DMS53 (cell line): ENCODE measurements around the gene GPR132.
"Not testable (repeated sequence)": the region's sequence is repeated elsewhere in the genome, so short reads cannot be mapped to it uniquely, and the experiment has no call there.

ENCODE experiments used
- DNase-seq: peaks from one replicate; lab custom pipeline; 2025; lab: John Stamatoyannopoulos, UW

GPR132 gene

GRCh38 chr14:105041841-105042765, 23.1 kb downstream of the GPR132 start:
- no peak for DNase-seq

- DNase-seq, result no peak
Observed at GRCh38 chr14:105039458-105040205, 25.6 kb downstream of the GPR132 start.

GRCh38 chr14:105035616-105036015, 29.6 kb downstream of the GPR132 start:
- DNase-seq, result not testable (repeated sequence)

DNA sequence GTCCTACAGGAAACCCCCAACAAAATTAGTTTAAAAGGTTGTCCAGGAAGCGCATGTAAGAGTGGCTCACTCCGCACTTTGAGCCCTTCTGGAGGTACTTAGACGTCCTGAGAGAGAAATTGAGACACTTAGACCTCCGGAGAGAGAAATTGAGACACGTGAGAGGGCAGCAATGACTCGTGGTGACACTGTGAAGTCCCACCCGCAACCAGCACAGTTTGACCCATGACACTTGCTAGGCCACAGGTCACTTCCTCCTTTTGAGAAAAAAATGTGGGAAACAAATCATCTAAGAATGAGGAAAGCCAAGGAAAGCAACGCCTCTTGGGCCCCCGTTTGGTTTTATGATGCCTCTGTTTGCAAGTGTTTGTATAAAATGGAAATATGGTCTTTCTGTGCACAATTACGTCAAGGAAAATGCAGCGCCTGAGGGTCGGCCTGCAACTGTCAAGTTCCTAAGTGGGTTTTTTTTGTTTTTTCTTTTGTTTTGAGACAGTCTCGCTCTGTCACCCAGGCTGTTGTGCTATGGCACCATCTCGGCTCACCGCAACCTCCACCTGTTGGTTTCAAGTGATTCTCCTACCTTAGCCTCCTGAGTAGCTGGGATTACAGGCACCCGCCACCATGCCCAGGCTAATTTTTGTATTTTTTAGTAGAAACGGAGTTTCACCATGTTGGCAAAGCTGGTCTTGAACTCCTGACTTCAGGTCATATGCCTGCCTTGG, 30.8 kb downstream of the GPR132 start:
- no peak for DNase-seq

DNA sequence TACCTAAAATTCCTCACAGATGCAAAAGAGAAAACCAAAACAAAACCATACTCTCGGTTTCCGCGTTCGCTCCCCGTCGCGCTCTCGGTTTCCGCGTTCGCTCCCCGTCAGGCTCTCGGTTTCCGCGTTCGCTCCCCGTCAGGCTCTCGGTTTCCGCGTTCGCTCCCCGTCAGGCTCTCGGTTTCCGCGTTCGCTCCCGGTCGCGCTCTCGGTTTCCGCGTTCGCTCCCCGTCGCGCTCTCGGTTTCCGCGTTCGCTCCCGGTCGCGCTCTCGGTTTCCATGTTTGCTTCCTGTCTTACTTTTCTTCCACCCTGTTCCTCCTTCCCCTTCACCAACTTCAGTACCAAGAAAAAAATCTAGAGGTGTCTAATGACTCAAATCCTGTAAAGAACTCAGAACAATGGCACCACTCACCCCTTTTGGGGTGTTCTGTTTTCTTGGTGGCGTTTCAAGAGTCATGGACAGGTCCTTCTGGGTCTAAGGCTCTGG, 31.8 kb downstream of the GPR132 start:
- DNase-seq, result peak; percentile 17

DNA sequence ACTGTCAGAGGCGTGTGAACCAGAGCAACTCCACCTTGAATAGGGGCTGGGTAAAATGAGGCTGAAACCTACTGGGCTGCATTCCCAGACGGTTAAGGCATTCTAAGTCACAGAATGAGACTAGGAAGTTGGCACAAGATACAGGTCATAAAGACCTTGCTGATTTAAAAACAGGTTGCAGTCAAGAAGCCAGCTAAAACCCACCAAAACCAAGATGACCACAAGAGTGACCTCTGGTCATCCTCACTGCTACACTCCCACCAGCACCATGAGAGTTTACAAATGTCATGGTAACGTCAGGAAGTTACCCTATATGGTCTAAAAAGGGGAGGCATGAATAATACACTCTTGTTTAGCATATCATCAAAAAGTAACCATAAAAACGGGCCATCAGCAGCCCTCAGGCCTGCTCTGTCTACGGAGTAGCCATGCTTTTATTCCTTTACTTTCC, 32.8 kb downstream of the GPR132 start:
- not testable (repeated sequence) for DNase-seq

DNA sequence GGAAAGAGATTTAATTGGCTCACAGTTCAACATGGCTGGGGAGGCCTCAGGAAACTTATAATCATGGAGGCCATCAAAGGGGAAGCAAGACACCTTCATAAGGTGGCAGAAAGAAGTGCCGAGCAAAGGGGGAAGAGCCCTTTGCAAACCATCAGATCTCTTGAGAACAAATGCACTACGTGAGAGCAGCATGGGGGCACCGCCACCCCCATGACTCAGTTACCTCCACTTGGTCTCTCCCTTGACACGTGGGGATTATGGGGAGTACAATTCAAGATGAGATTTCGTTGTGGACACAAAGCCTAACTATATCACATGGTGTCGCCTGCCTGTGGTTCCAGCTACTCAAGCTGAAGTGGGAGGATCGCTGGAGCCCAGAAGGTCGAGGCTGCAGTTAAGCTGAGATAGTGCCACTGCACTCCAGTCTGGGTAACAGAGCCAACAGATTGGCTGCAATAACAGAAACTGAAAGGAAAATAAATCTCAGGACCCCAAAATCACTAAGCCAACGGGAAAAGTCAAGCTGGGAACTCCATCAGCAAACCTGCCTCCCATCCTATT, 34.3 kb downstream of the GPR132 start:
- no peak for DNase-seq

GRCh38 chr14:105030194-105030593, 35.0 kb downstream of the GPR132 start:
- no peak for DNase-seq

- DNase-seq, result no peak
Observed at GRCh38 chr14:105029402-105029801, 35.8 kb downstream of the GPR132 start.

GRCh38 chr14:105028251-105028927, 36.8 kb downstream of the GPR132 start:
- no peak for DNase-seq

DNA sequence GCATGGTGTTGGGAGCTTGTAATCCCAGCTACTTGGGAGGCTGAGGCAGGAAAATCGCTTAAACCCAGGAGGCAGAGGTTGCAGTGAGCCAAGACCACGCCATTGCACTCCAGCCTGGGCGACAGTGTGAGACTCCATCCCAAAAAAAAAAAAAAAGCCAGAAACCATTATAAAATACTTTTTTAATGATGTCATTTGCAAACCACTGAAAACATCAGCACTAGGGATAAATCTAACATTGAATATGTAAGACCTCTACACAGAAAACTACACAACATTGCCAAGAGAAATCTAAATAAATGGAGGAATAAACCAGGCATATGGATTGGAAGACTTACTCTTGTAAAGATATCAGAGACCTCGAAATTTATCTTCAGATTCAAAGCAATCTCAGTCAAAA, 37.5 kb downstream of the GPR132 start:
- DNase-seq, result not testable (repeated sequence)

DNA sequence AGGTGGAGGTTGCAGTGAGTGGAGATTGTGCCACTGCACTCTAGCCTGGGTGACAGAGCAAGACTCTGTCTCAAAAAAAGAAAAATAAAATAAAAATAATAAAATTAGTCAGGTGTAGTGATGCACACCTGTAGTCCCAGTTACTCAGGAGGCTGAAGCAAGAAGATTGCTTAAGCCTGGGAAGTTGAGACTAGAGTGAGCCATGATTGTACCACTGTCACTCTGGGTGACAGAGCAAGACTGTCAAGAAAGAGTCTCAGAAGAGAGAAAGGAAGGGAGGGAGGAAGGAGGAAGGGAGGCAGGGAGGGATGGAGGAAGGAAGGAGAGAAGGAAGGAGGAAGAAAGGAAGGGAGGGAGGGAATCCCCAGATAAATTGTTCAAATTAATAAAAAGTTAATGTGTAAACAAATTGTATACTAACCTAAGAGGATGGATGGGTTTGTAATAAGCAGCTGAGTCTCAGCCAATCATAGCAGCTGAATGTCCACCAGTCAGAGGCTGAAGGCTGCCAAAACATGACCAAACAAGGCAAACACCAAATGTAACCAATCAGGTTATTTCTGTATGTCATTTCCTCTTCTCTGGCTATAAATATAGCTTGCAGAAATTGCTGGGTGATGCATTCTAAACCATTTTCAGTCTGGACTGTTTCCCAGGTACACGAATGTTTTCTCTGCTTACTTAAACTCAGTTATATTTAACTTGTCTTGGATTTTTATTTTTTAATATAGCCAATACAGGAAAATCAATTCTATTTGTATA, 38.2 kb downstream of the GPR132 start:
- peak; percentile 45 for DNase-seq

DNA sequence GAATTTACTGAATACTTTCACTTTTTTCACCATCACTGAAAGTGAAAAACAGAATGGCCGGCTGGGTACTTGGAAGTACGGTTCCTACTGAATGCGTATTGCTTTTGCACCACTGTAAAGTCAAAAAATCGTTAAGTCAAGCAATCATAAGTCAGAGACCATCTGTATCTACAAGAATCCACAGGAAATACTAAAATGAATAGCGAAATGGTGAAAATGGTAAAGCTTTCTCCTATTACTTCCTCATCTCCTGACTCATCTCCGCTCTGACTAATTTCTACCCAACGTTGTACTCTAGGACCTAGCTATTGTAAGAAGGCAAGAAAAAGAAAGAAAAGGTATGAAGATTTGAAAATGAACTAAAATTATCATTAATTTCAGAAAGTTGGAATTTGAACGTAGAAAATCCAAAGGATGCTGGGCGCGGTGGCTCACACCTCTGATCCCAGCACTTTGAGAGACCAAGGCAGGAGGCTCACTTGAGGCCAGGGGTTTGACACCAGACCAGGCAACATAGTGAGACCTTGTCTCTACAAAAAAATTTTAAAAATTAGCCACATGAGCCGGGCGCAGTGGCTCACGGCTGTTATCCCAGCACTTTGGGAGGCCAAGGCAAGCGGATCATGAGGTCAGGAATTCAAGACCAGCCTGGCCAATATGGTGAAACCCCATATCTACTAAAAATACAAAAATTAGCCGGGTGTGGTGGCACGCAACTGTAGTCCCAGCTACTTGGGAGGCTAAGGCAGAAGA, 39.0 kb downstream of the GPR132 start:
- DNase-seq, result no peak

GRCh38 chr14:105025429-105025828, 39.8 kb downstream of the GPR132 start:
- no peak for DNase-seq

DNA sequence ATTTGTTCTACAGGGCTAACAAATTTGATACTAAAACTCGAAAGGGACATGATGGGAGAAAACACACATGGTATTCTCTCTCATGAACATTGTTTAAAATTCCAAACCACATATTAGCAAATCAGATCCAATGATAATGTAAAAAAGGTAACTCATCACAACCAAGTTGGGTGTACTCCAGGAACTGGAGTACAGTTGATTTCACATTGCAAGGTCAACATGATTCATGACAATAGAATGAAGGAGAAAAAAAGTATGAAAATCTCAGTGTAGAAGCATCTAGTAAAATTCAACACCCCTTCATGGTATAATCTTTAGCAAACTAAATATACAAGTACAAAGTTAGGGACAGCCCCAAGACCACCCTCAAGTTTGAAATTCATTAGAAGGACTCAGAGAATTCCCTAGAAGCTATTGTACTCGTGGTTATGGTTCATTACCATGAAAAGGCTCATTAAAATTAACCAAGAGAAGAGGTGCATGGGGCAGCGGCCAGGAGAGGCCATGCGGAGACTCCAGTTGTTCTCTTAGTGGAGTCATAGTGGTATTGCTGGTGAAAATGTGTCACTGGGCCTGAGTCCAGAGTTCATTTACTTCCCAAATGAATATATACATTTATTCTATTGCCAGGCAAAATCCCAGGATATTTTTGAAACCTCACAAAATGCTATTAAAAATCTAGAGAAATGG, 41.3 kb downstream of the GPR132 start:
- no peak for DNase-seq

DNA sequence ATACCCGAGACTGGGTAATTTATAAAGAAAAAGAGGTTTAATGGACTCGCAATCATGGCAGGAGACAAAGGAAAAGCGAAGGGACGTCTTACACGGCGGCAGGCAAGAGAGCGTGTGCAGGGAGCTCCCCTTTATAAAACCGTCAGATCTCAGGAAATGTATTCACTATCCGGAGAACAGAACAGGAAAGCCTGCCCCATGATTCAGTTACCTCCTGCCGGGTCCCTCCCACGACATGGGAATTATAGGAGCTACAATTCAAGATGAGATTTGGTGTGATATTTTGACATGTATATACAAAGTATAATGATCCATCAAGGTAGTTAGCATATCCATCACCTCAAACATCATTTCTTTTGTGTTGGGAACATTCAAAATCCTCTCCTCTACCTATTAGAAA, 42.1 kb downstream of the GPR132 start:
- no peak for DNase-seq

GRCh38 chr14:105022276-105022670, 43.0 kb downstream of the GPR132 start:
- no peak for DNase-seq

GRCh38 chr14:105021656-105022275, 43.5 kb downstream of the GPR132 start:
- DNase-seq, result peak; percentile 68
